ENCODE measurements around the gene RAPGEF3.

DNA sequence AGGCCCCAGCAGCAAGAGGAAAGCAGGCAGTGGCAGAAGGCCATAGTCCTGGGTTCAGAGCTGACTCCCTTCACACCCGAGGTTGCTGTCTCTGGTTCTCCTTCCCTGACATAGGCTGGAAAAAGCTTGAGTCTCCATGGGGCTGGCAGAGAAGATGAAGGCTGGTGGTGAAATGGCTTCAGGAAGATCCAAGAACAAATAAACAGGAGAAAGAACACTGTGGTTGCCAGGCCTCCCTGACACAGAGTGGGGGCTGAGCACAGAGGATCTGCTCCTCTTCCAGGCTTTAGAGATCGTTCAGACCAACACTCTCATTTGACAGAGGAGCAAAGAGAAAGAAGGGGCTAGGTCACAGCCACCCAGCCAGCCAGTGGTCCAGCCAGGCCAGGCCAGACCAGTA, 46.7 kb upstream of the RAPGEF3 start:
- TF ChIP-seq, protein P1, sequence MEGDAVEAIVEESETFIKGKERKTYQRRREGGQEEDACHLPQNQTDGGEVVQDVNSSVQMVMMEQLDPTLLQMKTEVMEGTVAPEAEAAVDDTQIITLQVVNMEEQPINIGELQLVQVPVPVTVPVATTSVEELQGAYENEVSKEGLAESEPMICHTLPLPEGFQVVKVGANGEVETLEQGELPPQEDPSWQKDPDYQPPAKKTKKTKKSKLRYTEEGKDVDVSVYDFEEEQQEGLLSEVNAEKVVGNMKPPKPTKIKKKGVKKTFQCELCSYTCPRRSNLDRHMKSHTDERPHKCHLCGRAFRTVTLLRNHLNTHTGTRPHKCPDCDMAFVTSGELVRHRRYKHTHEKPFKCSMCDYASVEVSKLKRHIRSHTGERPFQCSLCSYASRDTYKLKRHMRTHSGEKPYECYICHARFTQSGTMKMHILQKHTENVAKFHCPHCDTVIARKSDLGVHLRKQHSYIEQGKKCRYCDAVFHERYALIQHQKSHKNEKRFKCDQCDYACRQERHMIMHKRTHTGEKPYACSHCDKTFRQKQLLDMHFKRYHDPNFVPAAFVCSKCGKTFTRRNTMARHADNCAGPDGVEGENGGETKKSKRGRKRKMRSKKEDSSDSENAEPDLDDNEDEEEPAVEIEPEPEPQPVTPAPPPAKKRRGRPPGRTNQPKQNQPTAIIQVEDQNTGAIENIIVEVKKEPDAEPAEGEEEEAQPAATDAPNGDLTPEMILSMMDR (IDR thresholded peaks at IDR 0.05): no peak
- TF ChIP-seq POLR2A (IDR thresholded peaks at IDR 0.05): no peak

Measured in upper lobe of left lung (tissue), 4 donors.